Esophagus squamous epithelium (tissue), 4 donors: ENCODE data around the gene DNMT3B.

ENCODE experiments used
- POLR2A ChIP-seq, 4 donors: fragments of 450-650 bp; IDR thresholded peaks; one replicate each; pipeline ENCODE4 v1.6.1; 2017; ENCODE audit warnings: antibody characterized with exemption in 4 of 4, mild to moderate bottlenecking in 4 of 4, moderate library complexity in 3 of 4
- TF ChIP-seq, protein P1 (sequence below), 6 experiments: fragments of 450-650 bp in 4 of 6; fragments of 200-600 bp in 2 of 6; sonication (generic) in 2 of 6; IDR thresholded peaks; one replicate each; pipeline ENCODE4 v1.5.1; 2016 to 2019; ENCODE audit warnings: antibody characterized with exemption in 6 of 6, mild to moderate bottlenecking in 4 of 6, moderate library complexity in 4 of 6

DNA sequence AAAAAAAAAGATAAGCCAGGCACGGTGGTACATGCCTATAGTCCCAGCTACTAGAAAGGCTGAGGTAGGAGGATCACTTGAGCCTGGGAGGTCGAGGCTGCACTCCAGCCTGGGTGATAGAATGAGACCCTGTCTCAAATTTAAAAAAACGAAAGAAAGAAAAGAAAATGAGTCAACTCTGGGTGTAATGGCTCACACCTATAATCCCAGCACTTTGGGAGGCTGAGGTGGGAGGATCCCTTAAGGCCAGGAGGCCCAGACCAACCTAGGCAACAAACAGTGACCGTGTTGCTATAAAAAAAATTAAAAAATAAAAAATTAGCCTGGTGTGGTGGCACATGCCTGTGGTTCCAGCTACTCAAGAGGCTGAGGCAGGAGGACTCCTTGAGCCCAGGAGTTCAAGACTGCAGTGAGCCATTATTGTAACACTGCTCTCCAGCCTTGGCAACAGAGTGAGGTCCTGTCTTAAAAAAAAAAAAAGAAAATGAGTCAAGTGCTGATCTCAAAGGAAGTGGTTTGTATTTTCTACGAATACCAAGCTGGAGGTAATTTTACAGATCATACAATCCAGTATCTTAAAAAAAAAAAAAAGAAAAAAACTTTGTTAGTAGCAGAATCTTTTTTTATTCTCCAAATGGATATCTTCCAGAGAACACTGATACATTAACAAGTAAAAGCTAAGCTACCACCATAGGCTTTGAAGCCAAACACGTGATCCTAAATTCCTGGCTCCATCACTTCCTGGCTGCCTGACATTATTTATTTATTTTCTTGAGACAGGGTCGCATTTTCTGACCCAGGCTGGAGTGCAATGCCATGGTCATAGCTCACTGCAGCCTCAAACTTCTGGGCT, 24.6 kb upstream of the DNMT3B start:
- no peak for TF ChIP-seq POLR2A (IDR thresholded peaks at IDR 0.05)
- TF ChIP-seq, protein P1, sequence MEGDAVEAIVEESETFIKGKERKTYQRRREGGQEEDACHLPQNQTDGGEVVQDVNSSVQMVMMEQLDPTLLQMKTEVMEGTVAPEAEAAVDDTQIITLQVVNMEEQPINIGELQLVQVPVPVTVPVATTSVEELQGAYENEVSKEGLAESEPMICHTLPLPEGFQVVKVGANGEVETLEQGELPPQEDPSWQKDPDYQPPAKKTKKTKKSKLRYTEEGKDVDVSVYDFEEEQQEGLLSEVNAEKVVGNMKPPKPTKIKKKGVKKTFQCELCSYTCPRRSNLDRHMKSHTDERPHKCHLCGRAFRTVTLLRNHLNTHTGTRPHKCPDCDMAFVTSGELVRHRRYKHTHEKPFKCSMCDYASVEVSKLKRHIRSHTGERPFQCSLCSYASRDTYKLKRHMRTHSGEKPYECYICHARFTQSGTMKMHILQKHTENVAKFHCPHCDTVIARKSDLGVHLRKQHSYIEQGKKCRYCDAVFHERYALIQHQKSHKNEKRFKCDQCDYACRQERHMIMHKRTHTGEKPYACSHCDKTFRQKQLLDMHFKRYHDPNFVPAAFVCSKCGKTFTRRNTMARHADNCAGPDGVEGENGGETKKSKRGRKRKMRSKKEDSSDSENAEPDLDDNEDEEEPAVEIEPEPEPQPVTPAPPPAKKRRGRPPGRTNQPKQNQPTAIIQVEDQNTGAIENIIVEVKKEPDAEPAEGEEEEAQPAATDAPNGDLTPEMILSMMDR (IDR thresholded peaks at IDR 0.05) = no peak
